ENCODE data around the gene PNPLA8. TPM values are rescaled to one million over a fixed set of nuclear protein-coding genes. Genes with fewer than 3 reads are reported as not detected.

PNPLA8 gene
- total RNA-seq, 1 experiment from 2014 or later: 27.1 TPM

DNA sequence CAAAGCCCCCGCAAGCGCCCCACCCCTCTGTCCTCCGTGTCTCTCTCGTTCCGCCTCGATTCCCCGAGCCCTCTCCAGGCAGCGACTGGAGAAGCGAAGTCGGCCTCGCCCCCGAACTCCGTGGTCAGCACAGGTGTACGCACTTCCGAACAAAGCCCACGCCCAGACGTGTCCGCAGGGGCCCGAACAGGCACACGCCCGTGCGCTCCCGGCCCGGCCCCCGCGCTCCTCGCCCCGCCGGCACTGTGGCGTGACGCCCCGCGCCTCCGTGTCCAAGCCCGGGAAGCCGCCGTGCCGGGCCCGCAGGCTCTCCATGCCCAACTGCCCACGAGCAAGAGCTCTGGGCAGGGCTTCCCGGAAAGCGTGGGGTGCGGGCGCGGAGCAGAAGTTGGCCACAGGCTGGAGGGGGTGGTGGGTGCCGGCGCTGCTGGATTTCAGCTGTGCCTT lies 70.4 kb downstream of the PNPLA8 start:
- peak in 1 of 2 experiments; percentile 16 for DNase-seq (ENCODE audit: low read depth in 1 of 2, low spot score in 2 of 2)
- H3K27me3 ChIP-seq (replicated peaks): peaks cover 71% of the 10 kb centered on the region
- no peak overlapping the region for H3K27ac ChIP-seq

DNA sequence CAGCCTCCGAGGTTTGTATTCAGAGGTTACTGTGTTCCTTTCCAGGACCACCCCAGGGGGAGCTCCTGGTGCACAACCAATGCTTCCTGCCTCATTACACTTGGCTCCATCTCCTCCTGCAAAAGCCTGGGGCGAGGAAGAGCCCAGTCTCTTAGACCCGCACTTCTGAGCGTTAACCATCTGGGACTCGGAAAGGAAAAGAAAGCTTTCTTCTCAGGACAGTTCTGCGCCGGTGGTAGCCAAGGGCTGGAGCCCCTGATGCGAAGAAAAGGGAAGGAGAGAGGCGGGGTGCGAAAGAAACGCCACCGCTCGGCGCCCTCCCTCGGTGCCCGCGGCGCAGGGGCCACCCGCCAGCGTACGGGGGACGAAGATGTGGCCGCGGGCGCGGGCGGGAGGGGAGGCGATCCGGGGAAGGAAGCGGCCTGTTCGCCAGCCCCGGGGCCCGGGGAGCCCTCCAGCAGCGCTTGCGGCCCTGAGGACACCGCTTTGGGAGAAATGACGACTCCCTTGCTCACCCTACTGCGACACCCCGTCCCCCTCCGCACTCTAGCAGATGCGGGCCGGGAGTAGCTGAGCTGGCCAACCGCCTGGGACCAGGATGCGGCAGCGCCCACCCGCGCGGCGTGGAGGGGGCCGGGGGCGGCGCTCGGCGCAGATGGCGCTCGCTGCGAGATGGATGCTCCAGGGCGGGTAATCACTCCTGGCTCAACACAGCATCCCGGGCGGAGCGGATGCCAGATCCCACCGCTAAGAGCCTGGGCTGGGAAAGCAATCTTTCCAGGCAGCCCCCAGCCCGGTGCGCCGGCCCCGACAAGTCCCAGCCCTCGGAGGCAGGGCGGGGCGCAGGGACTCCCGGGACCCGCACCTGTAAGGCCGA lies 71.0 kb downstream of the PNPLA8 start:
- DNase-seq (ENCODE audit: low read depth in 1 of 2, low spot score in 2 of 2): peak in 1 of 2 experiments; percentile 16
- peaks cover 71% of the 10 kb centered on the region for H3K27me3 ChIP-seq (replicated peaks)

More for the DNA sequence above, 70.4 kb downstream of the PNPLA8 start:
- H3K9me3 ChIP-seq (replicated peaks): no peaks in the 10 kb centered on the region
- H3K36me3 ChIP-seq: no peaks in the 10 kb centered on the region
- H3K4me1 ChIP-seq (replicated peaks): peaks cover 17% of the 10 kb centered on the region
- peak overlapping the region; percentile 26 for H3K4me3 ChIP-seq

DNA sequence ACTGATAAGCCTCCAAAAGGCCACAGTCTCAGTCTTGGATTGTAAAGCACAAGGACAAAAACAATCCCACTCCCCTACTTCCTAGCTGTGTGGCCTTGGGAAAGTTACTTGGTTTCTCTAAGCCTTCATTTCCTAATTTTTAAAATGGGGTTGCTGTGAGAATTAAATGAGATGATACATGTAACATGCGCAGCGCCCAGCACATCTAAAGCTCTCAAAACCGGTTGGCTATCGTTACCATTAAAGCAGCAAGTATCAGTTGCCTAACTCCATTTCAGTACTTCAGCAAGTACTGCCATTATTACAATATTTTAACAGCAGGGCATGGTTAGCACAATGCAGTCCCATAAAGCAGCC lies 71.6 kb downstream of the PNPLA8 start:
- no peak overlapping the region for H3K4me3 ChIP-seq
- H3K27me3 ChIP-seq (replicated peaks): peaks cover 69% of the 10 kb centered on the region
- no peaks in the 10 kb centered on the region for H3K9me3 ChIP-seq (replicated peaks)
- H3K4me1 ChIP-seq (replicated peaks): peaks cover 17% of the 10 kb centered on the region
- no peak overlapping the region for H3K27ac ChIP-seq
- no peaks in the 10 kb centered on the region for H3K36me3 ChIP-seq
- DNase-seq (ENCODE audit: low read depth in 1 of 2, low spot score in 2 of 2): no peak

More for the DNA sequence above, 71.0 kb downstream of the PNPLA8 start:
- peaks cover 17% of the 10 kb centered on the region for H3K4me1 ChIP-seq (replicated peaks)
- H3K36me3 ChIP-seq: no peaks in the 10 kb centered on the region
- H3K4me3 ChIP-seq: peak overlapping the region; percentile 19
- no peaks in the 10 kb centered on the region for H3K9me3 ChIP-seq (replicated peaks)
- no peak overlapping the region for H3K27ac ChIP-seq

DNA sequence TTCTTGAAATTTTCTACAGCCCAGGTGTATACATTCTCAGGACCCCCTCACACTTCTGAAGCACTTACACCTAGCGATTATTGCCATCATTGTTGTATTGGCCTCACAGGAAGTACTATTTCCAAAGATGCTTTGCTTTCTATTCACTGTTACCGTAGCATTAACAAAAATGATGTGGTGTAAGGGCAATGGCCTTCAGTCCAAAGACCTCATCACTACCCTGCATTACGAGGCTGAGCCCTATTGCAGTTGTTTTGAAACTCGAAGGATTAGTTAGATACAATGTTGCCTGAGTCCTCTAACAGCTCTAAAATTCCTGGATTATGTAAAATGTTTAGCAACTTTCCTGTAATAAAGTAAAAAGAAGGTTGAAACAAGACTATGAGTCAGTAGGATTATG lies 72.6 kb downstream of the PNPLA8 start:
- Histone ChIP-seq H3K4me1 (replicated peaks) (peaks cover 17% of the 10 kb centered on the region), H3K27me3 (replicated peaks) (peaks cover 68% of the 10 kb centered on the region), H3K36me3 (no peaks in the 10 kb centered on the region), H3K27ac (no peak overlapping the region), H3K9me3 (replicated peaks) (no peaks in the 10 kb centered on the region), H3K4me3 (no peak overlapping the region)
- no peak for DNase-seq (ENCODE audit: low read depth in 1 of 2, low spot score in 2 of 2)

DNA sequence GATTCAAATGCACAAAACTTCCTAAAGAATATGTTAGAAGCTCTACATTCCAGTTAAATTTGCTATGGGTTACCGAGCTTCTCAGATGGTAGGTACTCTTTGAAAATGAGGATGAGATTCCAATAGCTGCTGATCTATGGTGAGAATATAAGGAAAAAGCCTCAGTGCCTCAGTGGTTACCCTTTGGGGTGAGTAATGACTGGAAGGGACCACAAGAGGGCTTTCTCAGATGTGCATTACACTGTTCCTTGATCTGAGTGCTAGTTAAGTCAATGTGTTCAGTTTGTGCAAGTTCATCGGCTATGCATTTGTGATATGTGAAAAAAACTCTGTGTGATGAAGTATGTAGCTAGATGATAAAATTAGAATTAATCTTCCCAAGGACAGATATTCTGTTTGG lies 73.2 kb downstream of the PNPLA8 start:
- Histone ChIP-seq H3K36me3 (no peaks in the 10 kb centered on the region), H3K4me3 (no peak overlapping the region), H3K9me3 (replicated peaks) (no peaks in the 10 kb centered on the region), H3K27ac (no peak overlapping the region), H3K27me3 (replicated peaks) (peaks cover 68% of the 10 kb centered on the region), H3K4me1 (replicated peaks) (peaks cover 17% of the 10 kb centered on the region)
- DNase-seq (ENCODE audit: low read depth in 1 of 2, low spot score in 2 of 2): no peak

DNA sequence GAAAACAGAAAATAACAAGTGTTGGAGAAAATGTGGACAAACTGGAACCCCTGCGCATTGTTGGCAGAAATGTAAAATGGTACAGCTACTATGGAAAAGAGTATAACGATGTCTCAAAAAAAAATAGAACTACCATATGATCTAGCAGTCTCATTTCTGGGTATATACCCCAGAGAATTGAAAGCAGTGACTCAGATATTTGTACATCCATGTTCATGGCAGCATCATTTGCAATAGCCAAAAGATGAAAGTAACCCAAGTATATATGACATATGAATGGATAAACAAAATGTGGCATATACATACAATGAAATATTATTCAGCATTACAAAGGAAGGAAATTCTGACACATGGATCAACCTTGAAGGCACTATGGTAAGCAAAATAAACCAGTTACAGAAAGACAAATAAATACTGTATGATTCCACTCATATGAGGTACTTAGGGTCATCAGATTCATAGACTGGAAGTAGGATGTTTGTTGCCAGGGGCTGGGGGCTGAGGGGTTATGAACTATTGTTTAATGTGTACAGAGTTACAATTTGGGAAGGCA lies 74.6 kb downstream of the PNPLA8 start:
- no peak for DNase-seq (ENCODE audit: low read depth in 1 of 2, low spot score in 2 of 2)
- peaks cover 17% of the 10 kb centered on the region for H3K4me1 ChIP-seq (replicated peaks)
- no peak overlapping the region for H3K27ac ChIP-seq
- peaks cover 60% of the 10 kb centered on the region for H3K27me3 ChIP-seq (replicated peaks)
- no peaks in the 10 kb centered on the region for H3K36me3 ChIP-seq
- no peaks in the 10 kb centered on the region for H3K9me3 ChIP-seq (replicated peaks)
- H3K4me3 ChIP-seq: no peak overlapping the region

DNA sequence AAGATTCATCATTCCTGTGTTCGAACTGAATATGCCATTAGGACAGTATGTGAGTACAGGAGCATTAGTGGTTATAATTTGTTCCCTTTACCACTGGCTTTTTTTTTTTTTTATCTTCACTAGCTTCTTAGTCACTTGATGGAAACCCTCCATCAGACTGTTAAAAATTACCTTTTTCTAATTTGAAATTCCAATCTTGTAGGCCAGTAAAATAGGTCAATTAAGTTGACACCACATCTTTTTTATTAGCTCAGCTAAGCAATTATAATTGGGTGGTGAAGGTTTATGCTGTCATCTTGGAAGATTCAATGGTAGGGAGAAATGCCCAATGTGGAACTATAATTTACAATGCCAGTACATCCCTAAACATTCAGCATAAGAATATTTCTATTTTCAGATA lies 75.8 kb downstream of the PNPLA8 start:
- H3K4me1 ChIP-seq (replicated peaks): peaks cover 6% of the 10 kb centered on the region
- H3K27me3 ChIP-seq (replicated peaks): peaks cover 51% of the 10 kb centered on the region
- H3K27ac ChIP-seq: no peak overlapping the region
- DNase-seq (ENCODE audit: low read depth in 1 of 2, low spot score in 2 of 2): no peak
- H3K36me3 ChIP-seq: no peaks in the 10 kb centered on the region
- H3K9me3 ChIP-seq (replicated peaks): no peaks in the 10 kb centered on the region
- no peak overlapping the region for H3K4me3 ChIP-seq

DNA sequence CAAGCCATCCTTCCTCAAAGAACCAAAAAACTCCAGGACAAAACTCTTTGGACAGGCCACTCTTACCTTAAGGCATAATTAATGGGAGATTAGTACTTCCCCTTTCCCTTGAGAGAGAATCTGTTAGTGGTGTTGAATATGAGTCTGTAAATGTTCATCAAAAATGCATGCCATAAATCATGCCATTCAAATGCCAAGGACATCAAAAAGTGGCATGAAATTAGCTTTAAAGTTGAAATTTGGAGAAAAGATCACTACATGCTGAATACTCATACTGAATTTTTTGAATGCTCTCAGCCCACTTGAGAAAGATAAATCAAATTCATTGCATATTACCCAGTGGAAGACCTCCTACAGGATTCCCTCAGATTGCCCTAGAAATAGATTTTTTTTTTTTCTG lies 76.4 kb downstream of the PNPLA8 start:
- Histone ChIP-seq H3K9me3 (replicated peaks) (no peaks in the 10 kb centered on the region), H3K4me1 (replicated peaks) (no peaks in the 10 kb centered on the region; the same call in 1 of the 2 replicates), H3K27ac (no peak overlapping the region), H3K27me3 (replicated peaks) (peaks cover 49% of the 10 kb centered on the region), H3K36me3 (no peaks in the 10 kb centered on the region), H3K4me3 (no peak overlapping the region)
- DNase-seq (ENCODE audit: low read depth in 1 of 2, low spot score in 2 of 2): no peak

DNA sequence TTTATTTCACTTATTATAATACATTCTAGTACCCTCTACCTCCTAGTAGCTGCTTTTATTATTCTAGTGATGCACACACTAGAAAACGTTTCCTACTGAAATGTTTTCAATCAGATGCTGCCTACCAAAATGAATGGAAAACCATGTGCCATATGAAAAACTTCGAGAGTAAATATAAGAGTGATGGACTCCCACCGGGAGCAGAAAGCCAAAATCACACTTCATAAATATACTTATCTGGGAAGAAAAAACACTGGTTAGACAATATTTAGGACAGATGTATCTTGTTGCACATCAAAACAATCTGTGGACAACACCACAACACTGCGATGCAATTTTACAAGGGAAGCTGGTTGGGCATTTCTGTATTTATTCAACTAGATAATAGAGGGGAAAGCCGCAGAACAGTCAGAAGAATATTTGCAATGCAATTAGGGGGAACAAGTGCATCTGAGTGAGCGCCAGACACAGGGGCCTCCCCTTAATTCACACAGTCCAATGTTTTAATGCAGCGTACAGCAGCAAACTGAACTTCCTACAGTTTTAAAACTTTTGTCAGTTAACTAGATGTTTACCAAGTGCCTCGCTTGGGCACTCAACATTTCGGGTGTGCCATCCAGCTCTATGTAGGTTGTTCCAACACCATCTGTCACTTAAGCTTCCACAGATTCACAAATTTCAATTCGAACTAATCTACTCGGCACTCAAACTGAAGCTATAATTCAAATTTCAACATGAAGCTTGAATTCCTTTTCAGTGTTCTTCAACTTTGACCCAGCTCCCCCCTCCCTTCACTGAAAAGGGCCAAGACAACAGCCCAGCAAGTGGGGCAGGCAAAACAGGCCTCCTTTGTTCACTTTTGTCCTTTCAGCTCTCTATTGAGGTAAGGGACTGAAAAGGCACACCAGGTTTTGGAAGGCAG lies 77.1 kb downstream of the PNPLA8 start:
- Histone ChIP-seq H3K27ac (no peak overlapping the region), H3K4me3 (no peak overlapping the region), H3K9me3 (replicated peaks) (no peaks in the 10 kb centered on the region), H3K4me1 (replicated peaks) (no peaks in the 10 kb centered on the region), H3K36me3 (no peaks in the 10 kb centered on the region), H3K27me3 (replicated peaks) (peaks cover 42% of the 10 kb centered on the region)
- DNase-seq (ENCODE audit: low read depth in 1 of 2, low spot score in 2 of 2): no peak

DNA sequence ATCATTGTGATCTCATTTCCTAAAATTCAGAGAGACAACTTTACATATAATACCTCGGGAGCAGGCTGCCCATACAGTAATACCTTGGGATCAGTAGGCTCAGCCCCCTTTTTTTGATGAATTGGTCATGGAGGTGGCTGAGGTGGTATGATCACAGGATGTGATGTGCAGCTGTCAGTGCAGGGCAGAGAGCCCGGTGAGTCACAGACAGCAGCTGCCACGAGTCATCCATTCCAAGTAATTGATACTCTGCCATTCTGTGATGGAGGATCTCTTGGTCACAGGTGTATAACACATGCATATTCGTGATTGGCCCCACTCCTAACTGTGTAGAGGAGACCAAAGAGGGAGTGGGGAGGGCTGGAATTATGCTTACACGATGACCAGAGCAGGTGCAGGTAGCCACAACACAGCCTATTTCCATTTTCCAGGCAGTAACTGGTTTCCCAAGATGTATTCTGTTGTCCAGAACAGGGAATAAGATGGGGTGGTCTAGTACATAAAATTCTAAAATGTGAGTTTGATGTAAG lies 83.8 kb downstream of the PNPLA8 start:
- H3K27ac ChIP-seq: no peak overlapping the region
- no peak overlapping the region for H3K4me3 ChIP-seq
- no peaks in the 10 kb centered on the region for H3K9me3 ChIP-seq (replicated peaks)
- H3K27me3 ChIP-seq (replicated peaks): peaks cover 17% of the 10 kb centered on the region
- DNase-seq (ENCODE audit: low read depth in 1 of 2, low spot score in 2 of 2): no peak
- H3K36me3 ChIP-seq: no peaks in the 10 kb centered on the region
- no peaks in the 10 kb centered on the region for H3K4me1 ChIP-seq (replicated peaks)

DNA sequence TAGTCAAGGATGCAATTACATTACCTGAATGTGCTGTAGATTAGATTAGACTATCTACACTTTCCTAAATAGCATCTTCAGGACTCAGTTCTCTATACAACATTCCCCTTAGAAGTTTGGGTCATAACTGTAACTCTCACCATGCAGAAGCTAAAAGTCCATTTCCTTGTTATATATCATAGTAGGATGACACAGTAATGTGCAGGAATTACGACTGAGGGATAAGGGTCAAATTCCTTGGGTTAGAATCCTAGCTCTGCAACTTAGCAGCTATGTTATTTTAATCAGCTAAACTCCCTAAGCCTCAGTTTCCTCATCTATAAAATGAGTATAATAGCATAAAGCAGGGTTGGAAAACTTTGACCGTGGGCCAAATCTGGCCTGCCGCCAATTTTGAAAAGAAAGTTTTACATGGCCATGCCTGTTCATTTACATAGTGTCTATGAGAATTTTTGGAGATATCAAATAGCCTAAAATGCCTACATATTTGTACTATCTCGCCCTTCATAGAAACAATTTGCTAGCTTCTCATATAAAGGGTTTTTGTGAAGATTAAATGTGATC lies 84.5 kb downstream of the PNPLA8 start:
- Histone ChIP-seq H3K27me3 (replicated peaks) (peaks cover 17% of the 10 kb centered on the region), H3K27ac (no peak overlapping the region), H3K36me3 (no peaks in the 10 kb centered on the region), H3K4me1 (replicated peaks) (no peaks in the 10 kb centered on the region), H3K4me3 (no peak overlapping the region), H3K9me3 (replicated peaks) (no peaks in the 10 kb centered on the region)
- DNase-seq (ENCODE audit: low read depth in 1 of 2, low spot score in 2 of 2): no peak

DNA sequence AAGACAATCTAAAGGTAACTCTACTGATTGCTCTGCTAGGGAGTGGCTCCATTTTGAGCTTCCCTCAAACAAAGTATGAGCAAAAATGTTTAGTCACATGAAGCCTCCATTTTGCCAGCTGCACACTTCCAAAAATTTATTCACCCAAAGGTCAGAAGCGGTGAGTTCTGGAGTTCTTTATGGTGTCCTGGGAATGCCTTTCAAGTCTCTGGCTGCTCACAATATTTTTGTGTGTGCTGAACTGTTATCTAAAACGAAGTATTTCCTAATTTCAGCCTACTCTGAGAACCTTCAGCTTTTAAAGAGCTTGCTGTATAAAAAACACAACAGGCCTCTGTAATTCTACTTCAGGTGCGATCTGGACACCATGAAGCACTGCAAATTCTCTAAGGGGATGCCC lies 85.3 kb downstream of the PNPLA8 start:
- no peak overlapping the region for H3K4me3 ChIP-seq
- H3K27ac ChIP-seq: no peak overlapping the region
- no peaks in the 10 kb centered on the region for H3K4me1 ChIP-seq (replicated peaks)
- H3K9me3 ChIP-seq (replicated peaks): no peaks in the 10 kb centered on the region
- H3K36me3 ChIP-seq: no peaks in the 10 kb centered on the region
- no peak for DNase-seq (ENCODE audit: low read depth in 1 of 2, low spot score in 2 of 2)
- H3K27me3 ChIP-seq (replicated peaks): peaks cover 17% of the 10 kb centered on the region

DNA sequence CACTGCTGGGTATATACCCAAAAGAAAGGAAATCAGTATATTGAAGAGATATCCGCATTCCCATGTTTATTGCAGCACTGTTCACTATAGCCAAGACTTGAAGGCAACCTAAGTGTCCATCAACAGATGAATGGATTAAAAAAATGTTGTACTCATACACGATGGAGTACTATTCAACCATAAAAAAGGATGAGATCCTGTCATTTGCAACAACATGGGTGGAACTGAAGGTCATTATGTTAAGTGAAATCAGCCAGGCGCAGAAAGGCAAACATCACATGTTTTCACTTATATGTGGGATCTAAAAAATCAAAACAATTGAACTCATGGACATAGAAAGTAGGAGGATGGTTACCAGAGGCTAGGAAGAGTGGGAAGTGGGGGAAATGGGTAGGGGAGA lies 89.0 kb downstream of the PNPLA8 start:
- Histone ChIP-seq H3K27me3 (replicated peaks) (peaks cover 6% of the 10 kb centered on the region; the same call in 1 of the 2 replicates), H3K4me1 (replicated peaks) (no peaks in the 10 kb centered on the region), H3K4me3 (no peak overlapping the region), H3K36me3 (no peaks in the 10 kb centered on the region), H3K27ac (no peak overlapping the region), H3K9me3 (replicated peaks) (no peaks in the 10 kb centered on the region)
- DNase-seq (ENCODE audit: low read depth in 1 of 2, low spot score in 2 of 2): no peak
